Thyroid gland (tissue), 4 donors: ENCODE measurements around the gene SLC1A7.

Experiments
- POLR2A ChIP-seq, 2 donors: fragments of 450-650 bp; IDR thresholded peaks; one replicate each; pipeline ENCODE4 v1.6.1; 2017; ENCODE audit warnings: antibody characterized with exemption in 2 of 2, mild to moderate bottlenecking in 2 of 2, moderate library complexity in 1 of 2
- TF ChIP-seq, protein P1 (sequence below), 6 experiments: fragments of 200-600 bp in 3 of 6; fragments of 450-650 bp in 3 of 6; sonication (generic) in 3 of 6; IDR thresholded peaks; one replicate each; pipeline ENCODE4 v1.5.1; 2016 to 2019; ENCODE audit warnings: antibody characterized with exemption in 6 of 6, mild to moderate bottlenecking in 2 of 6, inconsistent platforms in 1 of 6, moderate library complexity in 1 of 6

DNA sequence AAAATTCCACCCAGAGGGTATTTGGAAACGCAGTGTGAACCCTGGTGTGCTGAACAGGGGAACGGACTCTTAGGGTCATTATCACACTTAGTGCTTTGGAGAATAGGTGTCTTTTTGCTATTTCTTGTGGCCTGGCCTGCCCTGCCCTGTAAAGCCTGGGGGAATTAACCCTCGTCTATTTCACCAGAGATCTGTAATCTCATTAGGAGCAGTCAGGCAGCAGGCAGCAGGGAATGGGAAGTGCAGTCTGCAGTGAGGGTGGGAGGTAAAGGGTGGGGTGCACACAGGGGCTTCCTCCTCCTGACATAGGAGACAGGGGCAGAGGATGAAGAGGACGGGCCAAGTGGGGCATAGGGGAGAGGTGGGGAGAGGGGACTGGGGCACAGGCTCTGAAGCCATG lies 1.1 kb upstream of the SLC1A7 start:
- TF ChIP-seq, protein P1, sequence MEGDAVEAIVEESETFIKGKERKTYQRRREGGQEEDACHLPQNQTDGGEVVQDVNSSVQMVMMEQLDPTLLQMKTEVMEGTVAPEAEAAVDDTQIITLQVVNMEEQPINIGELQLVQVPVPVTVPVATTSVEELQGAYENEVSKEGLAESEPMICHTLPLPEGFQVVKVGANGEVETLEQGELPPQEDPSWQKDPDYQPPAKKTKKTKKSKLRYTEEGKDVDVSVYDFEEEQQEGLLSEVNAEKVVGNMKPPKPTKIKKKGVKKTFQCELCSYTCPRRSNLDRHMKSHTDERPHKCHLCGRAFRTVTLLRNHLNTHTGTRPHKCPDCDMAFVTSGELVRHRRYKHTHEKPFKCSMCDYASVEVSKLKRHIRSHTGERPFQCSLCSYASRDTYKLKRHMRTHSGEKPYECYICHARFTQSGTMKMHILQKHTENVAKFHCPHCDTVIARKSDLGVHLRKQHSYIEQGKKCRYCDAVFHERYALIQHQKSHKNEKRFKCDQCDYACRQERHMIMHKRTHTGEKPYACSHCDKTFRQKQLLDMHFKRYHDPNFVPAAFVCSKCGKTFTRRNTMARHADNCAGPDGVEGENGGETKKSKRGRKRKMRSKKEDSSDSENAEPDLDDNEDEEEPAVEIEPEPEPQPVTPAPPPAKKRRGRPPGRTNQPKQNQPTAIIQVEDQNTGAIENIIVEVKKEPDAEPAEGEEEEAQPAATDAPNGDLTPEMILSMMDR (IDR thresholded peaks at IDR 0.05): no peak
- TF ChIP-seq POLR2A (IDR thresholded peaks at IDR 0.05): no peak
